ENCODE data around the gene GRAMD1B. TPM values are rescaled to one million over a fixed set of nuclear protein-coding genes. Genes with fewer than 3 reads are reported as not detected.

Gene GRAMD1B
- total RNA-seq, 2 donors from 2014 or later: 28.8 to 39.6 TPM

- no peaks in the 10 kb centered on the region for H3K36me3 Mint-ChIP-seq (ENCODE audit: low read depth)
- TF ChIP-seq, protein P1, sequence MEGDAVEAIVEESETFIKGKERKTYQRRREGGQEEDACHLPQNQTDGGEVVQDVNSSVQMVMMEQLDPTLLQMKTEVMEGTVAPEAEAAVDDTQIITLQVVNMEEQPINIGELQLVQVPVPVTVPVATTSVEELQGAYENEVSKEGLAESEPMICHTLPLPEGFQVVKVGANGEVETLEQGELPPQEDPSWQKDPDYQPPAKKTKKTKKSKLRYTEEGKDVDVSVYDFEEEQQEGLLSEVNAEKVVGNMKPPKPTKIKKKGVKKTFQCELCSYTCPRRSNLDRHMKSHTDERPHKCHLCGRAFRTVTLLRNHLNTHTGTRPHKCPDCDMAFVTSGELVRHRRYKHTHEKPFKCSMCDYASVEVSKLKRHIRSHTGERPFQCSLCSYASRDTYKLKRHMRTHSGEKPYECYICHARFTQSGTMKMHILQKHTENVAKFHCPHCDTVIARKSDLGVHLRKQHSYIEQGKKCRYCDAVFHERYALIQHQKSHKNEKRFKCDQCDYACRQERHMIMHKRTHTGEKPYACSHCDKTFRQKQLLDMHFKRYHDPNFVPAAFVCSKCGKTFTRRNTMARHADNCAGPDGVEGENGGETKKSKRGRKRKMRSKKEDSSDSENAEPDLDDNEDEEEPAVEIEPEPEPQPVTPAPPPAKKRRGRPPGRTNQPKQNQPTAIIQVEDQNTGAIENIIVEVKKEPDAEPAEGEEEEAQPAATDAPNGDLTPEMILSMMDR (conservative IDR thresholded peaks at IDR 0.05): no peak
- no peak overlapping the region for H3K27ac Mint-ChIP-seq
- Histone ChIP-seq H3K9ac (ENCODE audit: extremely low read depth, low read length, poor library complexity, severe bottlenecking) (no peak overlapping the region), H3K27me3 (ENCODE audit: control insufficient read depth, insufficient read depth, low read length, poor library complexity, severe bottlenecking) (no peaks in the 10 kb centered on the region), H3K36me3 (ENCODE audit: control insufficient read depth, insufficient read depth, low read length) (no peaks in the 10 kb centered on the region), H3K27ac (ENCODE audit: low read depth, low read length) (no peak overlapping the region), H3K4me1 (ENCODE audit: control insufficient read depth, insufficient read depth, low read length) (peaks cover 7% of the 10 kb centered on the region), H3K9me3 (ENCODE audit: control insufficient read depth, low read length) (no peaks in the 10 kb centered on the region), H3K4me3 (ENCODE audit: low read length) (no peak overlapping the region)
- H3K4me3 Mint-ChIP-seq: no peak overlapping the region
- peaks cover 25% of the 10 kb centered on the region for H3K4me1 Mint-ChIP-seq
- H3K9me3 Mint-ChIP-seq: no peaks in the 10 kb centered on the region
- WGBS, 2 experiments (ENCODE audit: insufficient coverage in 1 of 2, insufficient read length in 1 of 2): 89 to 94% methylated on average over 3 to 6 of the region's 6 CpGs
- DNase-seq: no peak
- peaks cover 56% of the 10 kb centered on the region for H3K27me3 Mint-ChIP-seq (ENCODE audit: insufficient read depth)
Measured at GRCh38 chr11:123413636-123414035, 16.4 kb upstream of the GRAMD1B start.

DNA sequence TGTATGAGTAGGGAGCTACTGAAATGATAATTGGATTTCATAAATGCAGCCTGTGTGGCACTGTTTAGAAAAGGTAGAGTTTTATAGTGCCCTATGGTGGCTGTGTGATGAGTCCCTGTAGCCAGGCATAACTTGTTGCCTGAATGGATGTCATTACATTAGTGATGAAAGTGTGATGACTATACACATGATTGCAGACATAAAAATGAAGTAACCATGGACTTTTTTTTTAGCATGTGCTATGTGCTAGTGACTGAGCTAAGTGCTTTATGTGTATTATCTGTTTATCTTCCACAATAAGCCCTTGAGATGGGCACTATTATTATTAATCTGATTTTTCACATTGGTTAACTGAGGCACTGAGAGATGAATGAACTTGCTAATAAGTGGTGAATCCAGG is 13.5 kb upstream of the GRAMD1B start:
- no peak overlapping the region for H3K27ac ChIP-seq (ENCODE audit: low read depth, low read length)
- H3K9me3 Mint-ChIP-seq: no peaks in the 10 kb centered on the region
- no peaks in the 10 kb centered on the region for H3K27me3 ChIP-seq (ENCODE audit: control insufficient read depth, insufficient read depth, low read length, poor library complexity, severe bottlenecking)
- no peak overlapping the region for H3K4me3 Mint-ChIP-seq
- H3K4me3 ChIP-seq (ENCODE audit: low read length): no peak overlapping the region
- H3K36me3 Mint-ChIP-seq (ENCODE audit: low read depth): no peaks in the 10 kb centered on the region
- TF ChIP-seq, protein P1 (conservative IDR thresholded peaks at IDR 0.05): no peak
- H3K27me3 Mint-ChIP-seq (ENCODE audit: insufficient read depth): peaks cover 48% of the 10 kb centered on the region
- DNase-seq: no peak
- no peaks in the 10 kb centered on the region for H3K9me3 ChIP-seq (ENCODE audit: control insufficient read depth, low read length)
- no peaks in the 10 kb centered on the region for H3K4me1 ChIP-seq (ENCODE audit: control insufficient read depth, insufficient read depth, low read length)
- no peaks in the 10 kb centered on the region for H3K36me3 ChIP-seq (ENCODE audit: control insufficient read depth, insufficient read depth, low read length)
- H3K4me1 Mint-ChIP-seq: peaks cover 6% of the 10 kb centered on the region
- H3K9ac ChIP-seq (ENCODE audit: extremely low read depth, low read length, poor library complexity, severe bottlenecking): no peak overlapping the region
- H3K27ac Mint-ChIP-seq: no peak overlapping the region

DNA sequence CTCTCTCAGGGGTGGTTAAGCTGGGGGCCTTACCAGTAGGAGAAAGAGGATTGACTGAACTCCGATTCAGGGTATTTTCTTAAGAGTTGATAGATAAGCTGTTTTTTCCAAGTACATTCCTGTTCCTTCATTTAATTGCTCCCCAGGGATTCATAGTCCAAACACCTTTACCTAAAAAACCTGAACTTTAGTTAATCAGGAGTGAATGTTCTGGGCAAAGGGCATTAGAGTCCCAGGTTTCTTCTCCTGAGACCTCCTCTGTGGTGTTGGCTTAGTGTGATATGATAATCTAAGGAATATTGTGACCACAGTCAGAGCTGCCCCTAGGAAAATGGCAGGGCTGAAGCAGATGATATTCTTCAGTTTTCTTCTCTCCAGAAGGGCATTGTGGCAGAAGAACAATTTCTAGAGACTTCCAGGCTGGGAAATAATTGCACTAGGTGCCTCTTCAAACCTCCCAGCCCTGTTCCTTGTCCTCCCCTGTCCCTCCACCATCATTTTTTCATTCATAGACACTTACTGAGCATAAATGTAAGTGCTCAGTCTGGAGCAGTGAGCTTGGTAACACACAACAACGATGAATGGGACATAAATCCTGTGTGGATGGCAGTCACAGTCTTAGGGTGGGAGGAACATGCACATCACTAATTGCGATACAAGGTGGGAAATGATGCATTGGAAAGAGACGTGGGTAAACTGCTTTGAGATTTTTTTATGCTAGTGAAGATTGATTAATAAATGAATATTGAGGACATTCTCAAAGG is 11.5 kb upstream of the GRAMD1B start:
- Mint-ChIP-seq H3K27ac (no peak overlapping the region), H3K36me3 (ENCODE audit: low read depth) (no peaks in the 10 kb centered on the region), H3K27me3 (ENCODE audit: insufficient read depth) (peaks cover 53% of the 10 kb centered on the region), H3K4me3 (no peak overlapping the region), H3K9me3 (no peaks in the 10 kb centered on the region), H3K4me1 (peaks cover 6% of the 10 kb centered on the region)
- no peak for DNase-seq
- H3K27ac ChIP-seq (ENCODE audit: low read depth, low read length): no peak overlapping the region
- no peaks in the 10 kb centered on the region for H3K4me1 ChIP-seq (ENCODE audit: control insufficient read depth, insufficient read depth, low read length)
- H3K4me3 ChIP-seq (ENCODE audit: low read length): peak overlapping the region; percentile 13
- no peak overlapping the region for H3K9ac ChIP-seq (ENCODE audit: extremely low read depth, low read length, poor library complexity, severe bottlenecking)
- WGBS, 2 experiments (ENCODE audit: insufficient coverage in 1 of 2, insufficient read length in 1 of 2): 93 to 97% methylated on average over 3 to 4 of the region's 4 CpGs
- TF ChIP-seq, protein P1 (conservative IDR thresholded peaks at IDR 0.05): no peak
- no peaks in the 10 kb centered on the region for H3K36me3 ChIP-seq (ENCODE audit: control insufficient read depth, insufficient read depth, low read length)
- peaks cover 14% of the 10 kb centered on the region for H3K27me3 ChIP-seq (ENCODE audit: control insufficient read depth, insufficient read depth, low read length, poor library complexity, severe bottlenecking)
- H3K9me3 ChIP-seq (ENCODE audit: control insufficient read depth, low read length): no peaks in the 10 kb centered on the region
